Activated T-cell treated with anti-CD3 and anti-CD28 coated beads, Interleukin-2, amount 50 U/mL, for 72 hours (primary cell): ENCODE measurements around the gene SLC22A1. TPM values are rescaled to one million over a fixed set of nuclear protein-coding genes. Genes with fewer than 3 reads are reported as not detected.
"Not testable (repeated sequence)": the region's sequence is repeated elsewhere in the genome, so short reads cannot be mapped to it uniquely, and the experiment has no call there.

Source experiments
- ATAC-seq, 2 donors: fragments of 150-1000 bp; cut with Tn5 transposase; replicated peaks in 1 of 2; 2 replicates each; pipeline ENCODE4 v1.10.0; 2021; ENCODE audit warnings: moderate library complexity in 2 of 2, mild to moderate bottlenecking in 1 of 2
- DNase-seq, 2 donors: peaks; one replicate each; pipeline ENCODE4 v3.0.0; 2021 to 2022; ENCODE audit warnings: mixed read lengths in 1 of 2
- H3K27ac Mint-ChIP-seq: one replicate; pipeline ENCODE4 v1.8.0; 2022; ENCODE audit warnings: mild to moderate bottlenecking, moderate library complexity, mixed read lengths
- H3K27me3 Mint-ChIP-seq: one replicate; pipeline ENCODE4 v1.8.0; 2022; ENCODE audit warnings: low read depth, mixed read lengths
- H3K36me3 Mint-ChIP-seq, 2 donors: one replicate each; pipeline ENCODE4 v1.8.0; 2022; ENCODE audit warnings: mixed read lengths in 2 of 2, mild to moderate bottlenecking in 1 of 2; ENCODE audit not compliant: insufficient read depth in 2 of 2
- H3K4me1 Mint-ChIP-seq: one replicate; pipeline ENCODE4 v1.8.0; 2022; ENCODE audit warnings: low read depth, mixed read lengths
- H3K4me3 Mint-ChIP-seq, 2 donors: one replicate each; pipeline ENCODE4 v1.8.0; 2022; ENCODE audit warnings: mild to moderate bottlenecking in 2 of 2, mixed read lengths in 2 of 2, moderate library complexity in 2 of 2
- H3K9me3 Mint-ChIP-seq, 2 donors: one replicate each; pipeline ENCODE4 v1.8.0; 2022; ENCODE audit warnings: mixed read lengths in 2 of 2
- total RNA-seq, 2 donors: library from RNA; stranded (reverse); gene quantifications; one replicate each; pipeline ENCODE4 v1.2.3, GENCODE V29; 2022

SLC22A1 gene
- total RNA-seq, 2 donors from 2014 or later: 1.5 to 2.4 TPM

DNA sequence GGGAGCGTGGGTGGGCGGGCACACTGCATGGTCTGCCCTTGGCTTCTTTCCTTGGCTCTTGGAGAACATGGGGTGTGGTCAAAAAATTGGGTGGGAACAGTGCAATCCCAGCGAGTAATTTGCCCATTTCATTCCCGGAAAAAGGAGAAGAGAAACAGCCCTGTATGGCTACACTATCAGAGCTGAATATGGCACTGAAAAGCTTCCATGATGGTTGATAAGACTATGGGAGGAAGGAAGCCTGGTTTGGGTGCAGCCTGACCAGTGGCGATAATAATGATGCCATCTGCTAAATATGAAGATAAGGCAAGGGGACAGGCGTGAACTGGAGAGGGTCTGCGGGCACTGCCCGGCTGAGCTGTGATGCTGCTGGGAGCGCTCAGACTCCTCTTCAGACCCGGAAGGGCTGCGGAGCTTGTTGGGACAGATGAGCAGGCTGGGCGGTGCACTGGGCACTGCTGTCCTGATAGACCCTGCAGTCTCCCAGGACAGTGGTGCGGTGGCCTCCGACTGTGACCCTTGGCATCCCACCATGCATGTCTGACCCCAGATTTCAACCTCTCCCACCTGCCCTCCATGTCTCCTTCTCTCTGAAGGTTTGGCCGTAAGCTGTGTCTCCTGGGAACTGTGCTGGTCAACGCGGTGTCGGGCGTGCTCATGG is 10.2 kb downstream of the SLC22A1 start:
- H3K36me3 Mint-ChIP-seq: no peaks in the 10 kb centered on the region
- DNase-seq (no peak), ATAC-seq (no peak)
- H3K27me3 Mint-ChIP-seq: no peaks in the 10 kb centered on the region
- H3K4me1 Mint-ChIP-seq: peaks cover 7% of the 10 kb centered on the region
- H3K27ac Mint-ChIP-seq: no peak overlapping the region
- H3K9me3 Mint-ChIP-seq: no peaks in the 10 kb centered on the region
- H3K4me3 Mint-ChIP-seq: no peak overlapping the region

DNA sequence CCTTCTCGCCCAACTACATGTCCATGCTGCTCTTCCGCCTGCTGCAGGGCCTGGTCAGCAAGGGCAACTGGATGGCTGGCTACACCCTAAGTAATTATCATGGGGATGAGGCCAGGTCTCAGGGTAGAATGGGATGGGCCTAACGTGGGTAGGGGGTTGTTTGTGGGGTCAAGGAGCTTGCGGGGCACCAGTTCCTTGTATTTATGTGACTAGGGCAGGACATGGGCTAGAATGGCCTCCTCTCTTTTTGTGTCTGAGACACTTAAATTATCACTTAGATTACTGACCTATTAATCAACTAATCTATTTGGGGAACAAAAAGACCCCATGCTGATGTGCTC is 10.7 kb downstream of the SLC22A1 start:
- Mint-ChIP-seq H3K4me3 (no peak overlapping the region), H3K4me1 (peaks cover 7% of the 10 kb centered on the region), H3K36me3 (no peaks in the 10 kb centered on the region), H3K9me3 (no peaks in the 10 kb centered on the region), H3K27me3 (no peaks in the 10 kb centered on the region), H3K27ac (peak overlapping the region; percentile 18)
- ATAC-seq (no peak), DNase-seq (no peak)

DNA sequence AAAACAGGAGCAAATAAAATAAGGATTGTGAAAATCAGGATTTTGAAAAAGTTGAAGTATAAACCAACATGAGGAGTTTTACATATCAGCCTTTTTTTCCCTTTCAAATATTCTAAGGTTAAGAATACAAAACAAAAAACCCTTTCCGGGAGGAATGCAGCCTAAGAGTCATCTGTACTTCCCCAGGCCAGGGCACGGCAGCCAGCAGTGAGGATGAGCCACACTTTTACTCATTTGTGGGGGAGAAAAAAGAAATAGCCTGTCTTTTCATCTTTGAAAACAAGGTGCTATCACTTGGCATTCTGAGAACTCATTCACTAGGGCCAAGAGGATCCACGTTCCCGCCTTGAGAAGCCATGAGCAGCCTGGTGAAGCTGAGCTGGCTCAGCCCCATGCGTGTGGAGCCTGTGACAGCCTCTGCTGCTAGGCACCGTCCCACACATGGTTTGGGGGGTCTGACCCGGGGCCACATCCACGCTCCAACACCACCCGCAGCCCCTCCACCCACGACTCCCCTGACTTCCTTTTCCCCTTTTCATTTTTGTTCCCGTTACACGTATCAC is 11.2 kb downstream of the SLC22A1 start:
- no peaks in the 10 kb centered on the region for H3K36me3 Mint-ChIP-seq
- ATAC-seq (peak in 1 of 2 donors; percentile 13), DNase-seq (no peak)
- H3K4me1 Mint-ChIP-seq: peaks cover 10% of the 10 kb centered on the region
- no peak overlapping the region for H3K4me3 Mint-ChIP-seq
- H3K27ac Mint-ChIP-seq: peak overlapping the region; percentile 18
- no peaks in the 10 kb centered on the region for H3K27me3 Mint-ChIP-seq
- no peaks in the 10 kb centered on the region for H3K9me3 Mint-ChIP-seq

DNA sequence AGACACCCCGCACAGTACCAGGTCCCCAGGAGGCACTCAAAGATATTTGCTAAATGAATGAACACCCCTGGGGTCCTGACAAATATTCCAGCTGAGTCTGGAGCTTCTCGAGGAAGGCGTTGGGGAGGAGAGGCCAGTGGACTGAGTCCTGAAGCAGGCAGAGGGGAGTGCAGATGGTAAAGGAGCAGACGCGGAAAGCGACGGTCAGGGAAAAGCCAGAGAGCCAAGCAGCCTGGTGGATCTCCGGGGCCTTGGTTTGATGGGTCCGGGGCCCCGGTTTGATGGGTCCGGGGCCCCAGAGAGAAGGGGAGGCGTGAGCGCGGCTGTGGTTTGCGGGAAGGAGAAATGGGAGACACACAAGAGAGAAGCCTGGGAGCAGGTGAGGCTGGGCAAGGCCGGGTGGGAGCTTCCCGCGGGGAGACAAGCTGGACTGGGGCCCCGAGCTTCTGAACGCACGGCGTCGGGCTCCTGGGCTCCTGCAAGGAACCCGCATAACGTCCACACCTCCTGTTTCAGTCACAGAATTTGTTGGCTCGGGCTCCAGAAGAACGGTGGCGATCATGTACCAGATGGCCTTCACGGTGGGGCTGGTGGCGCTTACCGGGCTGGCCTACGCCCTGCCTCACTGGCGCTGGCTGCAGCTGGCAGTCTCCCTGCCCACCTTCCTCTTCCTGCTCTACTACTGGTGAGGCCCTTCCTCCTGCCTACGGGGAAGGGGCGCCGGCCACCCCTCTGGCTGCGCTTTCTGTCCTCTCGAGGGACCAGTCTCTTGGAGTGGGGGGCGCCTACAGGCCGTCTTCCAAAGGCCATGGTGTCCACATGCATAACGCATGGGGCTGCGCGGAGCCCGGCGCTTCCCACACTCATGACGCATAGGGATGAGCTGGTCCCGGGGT is 12.1 kb downstream of the SLC22A1 start:
- no peak overlapping the region for H3K27ac Mint-ChIP-seq

DNA sequence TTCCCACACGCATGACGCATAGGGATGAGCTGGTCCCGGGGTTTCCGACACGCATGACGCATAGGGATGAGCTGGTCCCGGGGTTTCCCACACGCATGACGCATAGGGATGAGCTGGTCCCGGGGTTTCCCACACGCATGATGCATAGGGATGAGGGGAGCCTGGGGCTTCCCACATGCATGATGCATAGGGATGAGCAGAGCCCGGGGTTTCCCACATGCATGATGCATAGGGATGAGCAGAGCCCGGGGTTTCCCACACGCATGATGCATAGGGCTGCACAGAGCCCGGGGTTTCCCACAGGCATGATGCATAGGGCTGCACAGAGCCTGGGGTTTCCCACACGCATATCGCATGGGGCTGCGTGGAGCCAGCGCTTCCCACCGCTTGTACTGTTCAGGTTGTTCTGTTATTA is 12.7 kb downstream of the SLC22A1 start:
- peaks cover 21% of the 10 kb centered on the region for H3K4me1 Mint-ChIP-seq
- H3K36me3 Mint-ChIP-seq, H3K9me3 Mint-ChIP-seq, H3K27me3 Mint-ChIP-seq, H3K4me3 Mint-ChIP-seq, H3K27ac Mint-ChIP-seq: not testable (repeated sequence)
- peak; percentile 38 to 46 for ATAC-seq
- DNase-seq: peak; percentile 40 to 51

More for the DNA sequence above, 12.1 kb downstream of the SLC22A1 start:
- no peaks in the 10 kb centered on the region for H3K27me3 Mint-ChIP-seq
- no peaks in the 10 kb centered on the region for H3K9me3 Mint-ChIP-seq
- DNase-seq (peak in 1 of 2 donors; percentile 7), ATAC-seq (no peak)
- peaks cover 18% of the 10 kb centered on the region for H3K4me1 Mint-ChIP-seq
- H3K36me3 Mint-ChIP-seq: no peaks in the 10 kb centered on the region
- H3K4me3 Mint-ChIP-seq: no peak overlapping the region

DNA sequence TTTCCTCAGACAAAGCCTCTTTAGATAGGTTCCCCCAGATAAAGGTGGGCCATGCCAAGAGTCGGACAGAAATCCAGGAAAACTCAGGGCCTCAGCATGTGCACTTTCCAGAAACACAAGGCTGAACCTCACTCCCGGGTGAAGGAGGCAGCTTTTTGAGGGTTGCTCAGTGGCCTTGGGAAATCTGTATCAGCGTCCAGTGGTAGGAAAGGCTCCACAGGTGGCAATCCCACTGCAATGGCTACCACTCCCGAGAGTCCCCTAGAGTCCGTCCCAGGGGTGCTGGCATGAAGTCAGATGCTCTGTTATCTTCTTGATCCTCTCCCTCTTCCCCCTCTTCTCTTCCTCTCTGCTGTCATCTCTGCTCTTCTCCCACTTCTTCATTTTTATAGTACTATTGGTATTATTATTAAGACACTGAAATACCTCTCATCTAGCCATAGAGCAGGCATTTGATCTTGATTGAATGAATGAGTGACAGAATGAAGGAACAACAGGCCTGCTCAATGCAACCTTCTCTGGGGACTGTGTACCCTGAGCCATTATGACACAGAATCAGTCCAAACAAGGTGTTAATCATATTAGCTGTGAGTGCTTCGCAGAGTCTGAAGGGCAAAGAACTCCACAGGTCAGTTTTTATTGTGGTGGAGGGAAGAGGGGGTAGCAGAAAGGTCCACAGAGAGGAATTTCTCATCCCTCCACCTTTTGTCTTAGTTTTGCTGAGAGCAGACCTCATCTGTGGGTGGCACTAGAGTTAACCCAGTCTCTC is 13.3 kb downstream of the SLC22A1 start:
- H3K36me3 Mint-ChIP-seq: no peaks in the 10 kb centered on the region
- no peak overlapping the region for H3K4me3 Mint-ChIP-seq
- no peak overlapping the region for H3K27ac Mint-ChIP-seq
- H3K9me3 Mint-ChIP-seq: no peaks in the 10 kb centered on the region
- ATAC-seq: no peak
- no peaks in the 10 kb centered on the region for H3K27me3 Mint-ChIP-seq
- DNase-seq: no peak
- peaks cover 22% of the 10 kb centered on the region for H3K4me1 Mint-ChIP-seq

DNA sequence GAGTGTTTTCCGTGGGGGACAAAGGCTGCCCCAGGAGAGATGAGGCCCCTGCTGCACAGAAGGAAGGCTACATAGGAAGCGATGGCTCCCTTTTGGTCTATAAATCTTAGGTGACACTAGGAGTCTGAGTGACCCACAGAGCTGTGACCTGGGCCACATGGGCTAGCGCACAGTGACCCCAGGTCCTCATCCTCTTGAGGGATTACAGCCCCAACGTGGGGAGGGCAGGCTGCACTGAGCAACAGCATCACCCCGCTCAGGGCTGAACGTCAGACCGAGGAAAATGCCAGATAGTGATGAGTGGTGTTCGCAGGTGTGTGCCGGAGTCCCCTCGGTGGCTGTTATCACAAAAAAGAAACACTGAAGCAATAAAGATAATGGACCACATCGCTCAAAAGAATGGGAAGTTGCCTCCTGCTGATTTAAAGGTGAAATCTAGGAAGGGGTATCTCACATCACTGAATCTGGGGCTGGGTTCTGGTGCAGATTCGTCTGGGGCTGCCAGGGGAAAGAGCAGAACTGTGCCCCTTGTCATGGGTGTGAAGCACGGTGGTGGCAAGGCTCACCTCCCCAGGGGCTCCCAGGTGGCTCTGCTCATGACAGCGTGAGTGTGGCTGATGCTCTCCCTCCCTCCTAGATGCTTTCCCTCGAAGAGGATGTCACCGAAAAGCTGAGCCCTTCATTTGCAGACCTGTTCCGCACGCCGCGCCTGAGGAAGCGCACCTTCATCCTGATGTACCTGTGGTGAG is 14.5 kb downstream of the SLC22A1 start:
- H3K27me3 Mint-ChIP-seq: no peaks in the 10 kb centered on the region
- H3K4me1 Mint-ChIP-seq: peaks cover 22% of the 10 kb centered on the region
- H3K36me3 Mint-ChIP-seq: no peaks in the 10 kb centered on the region
- DNase-seq (no peak), ATAC-seq (no peak)
- H3K4me3 Mint-ChIP-seq: no peak overlapping the region
- H3K27ac Mint-ChIP-seq: no peak overlapping the region
- H3K9me3 Mint-ChIP-seq: no peaks in the 10 kb centered on the region

DNA sequence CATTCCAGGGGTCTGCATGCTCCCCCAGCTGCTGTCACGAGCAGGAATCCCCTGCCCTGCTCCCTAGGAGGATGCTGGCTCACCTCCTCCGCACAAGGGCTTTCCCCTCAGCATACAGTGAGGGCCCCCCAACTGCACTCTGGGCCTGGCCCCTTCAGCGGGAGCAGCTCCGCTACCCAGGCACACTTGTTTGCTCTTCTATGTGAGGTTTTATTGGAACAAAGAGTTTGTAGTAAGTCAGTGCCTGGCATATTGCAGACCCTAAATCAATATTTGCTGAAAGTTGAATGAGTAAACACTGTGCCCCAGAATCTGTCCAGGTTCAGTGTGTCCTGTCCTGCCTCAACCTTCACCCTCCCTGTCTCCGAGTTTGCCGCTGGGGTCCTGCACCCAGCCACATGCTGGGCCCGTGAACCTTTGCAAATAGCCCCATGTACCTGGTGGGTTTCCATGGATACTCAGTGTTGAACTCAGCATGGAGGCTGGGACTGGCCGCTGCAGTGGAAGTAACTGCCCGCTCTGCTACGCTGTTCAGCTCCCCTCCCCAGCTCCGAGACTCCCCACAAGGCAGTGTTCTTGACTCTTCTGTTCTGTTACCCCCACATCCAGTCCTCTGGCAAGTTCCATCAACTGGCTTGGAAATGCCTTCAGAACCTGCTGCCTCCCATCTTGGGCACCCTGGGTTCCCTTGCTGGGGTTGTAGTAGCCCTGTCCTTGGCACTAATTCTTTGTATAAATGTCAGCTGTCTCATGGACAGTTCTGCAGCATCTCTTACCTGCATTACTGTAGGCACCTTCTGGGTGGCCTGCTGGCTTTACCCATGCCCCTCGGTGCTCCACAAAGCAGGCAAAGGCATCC is 15.7 kb downstream of the SLC22A1 start:
- H3K27ac Mint-ChIP-seq: no peak overlapping the region

DNA sequence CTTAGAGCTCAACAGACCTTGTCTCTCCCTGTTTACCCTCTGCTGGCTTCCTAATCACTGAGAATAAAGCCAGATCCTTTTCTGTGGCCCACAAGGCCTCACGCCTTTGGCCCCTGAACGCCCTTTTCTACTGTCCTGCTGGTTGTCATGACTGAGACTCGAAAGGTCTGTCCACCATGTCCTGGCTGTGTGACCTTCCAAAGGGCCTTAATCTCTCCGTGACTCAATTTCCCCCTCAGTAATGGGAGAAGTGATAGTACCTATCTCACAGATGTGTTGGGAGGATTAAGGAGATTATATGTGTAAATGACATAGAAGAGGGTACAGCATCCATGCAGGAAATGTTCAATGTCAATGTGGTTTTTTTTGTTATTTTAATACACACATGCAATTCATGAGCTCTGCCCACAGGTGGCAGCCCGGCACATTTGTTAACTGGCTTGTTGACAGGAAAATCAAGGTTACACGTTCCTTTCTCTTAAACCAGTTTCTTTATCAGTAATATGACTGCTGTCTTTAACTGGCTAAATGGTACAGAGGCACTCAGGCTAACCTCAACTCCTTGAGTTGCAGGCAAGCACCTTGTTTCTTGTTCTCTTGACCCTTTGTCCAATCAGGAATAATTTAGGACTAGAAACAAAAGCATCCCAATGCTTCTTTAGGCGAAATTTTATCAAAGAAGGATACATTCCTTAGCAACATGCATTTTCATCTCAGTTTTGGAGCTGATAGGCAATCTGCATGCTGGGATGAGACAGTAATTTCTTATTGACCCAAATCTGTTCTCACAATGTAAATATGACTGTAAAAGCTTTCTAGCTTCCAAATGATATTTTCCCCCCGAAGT is 16.6 kb downstream of the SLC22A1 start:
- peaks cover 22% of the 10 kb centered on the region for H3K4me1 Mint-ChIP-seq

More for the DNA sequence above, 15.7 kb downstream of the SLC22A1 start:
- H3K27me3 Mint-ChIP-seq: no peaks in the 10 kb centered on the region
- no peaks in the 10 kb centered on the region for H3K36me3 Mint-ChIP-seq
- peaks cover 22% of the 10 kb centered on the region for H3K4me1 Mint-ChIP-seq
- ATAC-seq (no peak), DNase-seq (no peak)
- H3K4me3 Mint-ChIP-seq: no peak overlapping the region
- H3K9me3 Mint-ChIP-seq: no peaks in the 10 kb centered on the region

DNA sequence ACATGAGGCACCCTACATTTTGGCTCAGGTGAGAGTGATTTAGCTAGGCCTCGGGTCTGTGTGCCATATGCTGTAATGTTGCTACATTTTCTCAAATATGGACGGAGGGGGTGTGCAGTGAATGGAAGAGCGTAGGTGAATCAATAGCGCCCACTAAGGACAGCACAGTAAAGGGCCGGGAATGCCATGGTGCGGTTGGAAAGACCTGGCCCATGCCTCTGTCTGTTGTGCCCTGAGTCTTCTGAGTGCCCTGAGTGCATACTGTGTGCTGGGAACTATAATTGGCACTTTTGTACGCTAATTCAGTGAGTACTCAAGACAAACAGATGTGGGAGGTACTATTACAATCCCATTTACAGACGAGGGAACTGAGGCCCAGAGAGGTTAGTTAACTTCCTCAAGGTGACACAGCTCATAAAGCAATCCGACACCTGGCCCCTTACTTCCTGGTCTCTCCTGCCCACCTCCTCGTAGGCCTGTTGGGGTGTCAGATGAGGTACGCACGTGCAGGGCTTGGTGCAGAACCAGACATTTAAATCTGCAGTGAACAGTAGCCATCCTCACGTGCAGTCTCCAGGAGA is 17.3 kb downstream of the SLC22A1 start:
- Mint-ChIP-seq H3K4me1 (peaks cover 22% of the 10 kb centered on the region), H3K27ac (peak overlapping the region; percentile 27), H3K36me3 (no peaks in the 10 kb centered on the region), H3K27me3 (no peaks in the 10 kb centered on the region), H3K4me3 (peak overlapping the region; percentile 35 to 55), H3K9me3 (no peaks in the 10 kb centered on the region)
- ATAC-seq: peak in 1 of 2 donors; percentile 10
- no peak for DNase-seq

More for the DNA sequence above, 16.6 kb downstream of the SLC22A1 start:
- Mint-ChIP-seq H3K4me3 (peak overlapping the region; percentile 19 to 55), H3K27me3 (no peaks in the 10 kb centered on the region), H3K36me3 (no peaks in the 10 kb centered on the region), H3K27ac (peak overlapping the region; percentile 27), H3K9me3 (no peaks in the 10 kb centered on the region)
- ATAC-seq (peak; percentile 50 to 69), DNase-seq (peak; percentile 65 to 69)

DNA sequence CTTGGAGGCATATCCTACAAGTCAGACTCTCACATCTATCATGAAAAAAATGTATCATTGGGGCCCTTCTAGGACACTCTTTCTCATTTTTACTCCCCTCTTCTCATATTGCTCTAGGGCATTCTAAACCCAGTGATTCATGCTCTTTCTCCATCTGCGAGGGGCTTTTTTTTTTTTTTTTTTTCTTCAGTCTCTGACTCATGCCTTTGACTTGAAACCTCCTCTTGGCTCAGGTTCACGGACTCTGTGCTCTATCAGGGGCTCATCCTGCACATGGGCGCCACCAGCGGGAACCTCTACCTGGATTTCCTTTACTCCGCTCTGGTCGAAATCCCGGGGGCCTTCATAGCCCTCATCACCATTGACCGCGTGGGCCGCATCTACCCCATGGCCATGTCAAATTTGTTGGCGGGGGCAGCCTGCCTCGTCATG is 17.8 kb downstream of the SLC22A1 start:
- peak in 1 of 2 donors; percentile 22 for DNase-seq
- H3K27me3 Mint-ChIP-seq: no peaks in the 10 kb centered on the region
- H3K4me1 Mint-ChIP-seq: peaks cover 22% of the 10 kb centered on the region
- H3K36me3 Mint-ChIP-seq: no peaks in the 10 kb centered on the region
- H3K9me3 Mint-ChIP-seq: peaks cover 0 to 1% of the 10 kb centered on the region in 2 donors
- peak; percentile 82 to 83 for ATAC-seq
- no peak overlapping the region for H3K27ac Mint-ChIP-seq
- H3K4me3 Mint-ChIP-seq: peak overlapping the region; percentile 22 to 35
